H1 (cell line): ENCODE measurements around the gene NUBPL. TPM values are rescaled to one million over a fixed set of nuclear protein-coding genes. Genes with fewer than 3 reads are reported as not detected.
"Not testable (repeated sequence)": the region's sequence is repeated elsewhere in the genome, so short reads cannot be mapped to it uniquely, and the experiment has no call there.

Experiments
- CTCF ChIA-PET: fragments of 300-600 bp; sonication (Branson Sonifier 250); formaldehyde crosslinking; loops from one replicate; lab custom pipeline; 2021; ENCODE audit not compliant: partially characterized antibody; lab: Charles Lee
- POLR2A ChIA-PET: fragments of 300-600 bp; sonication (Branson Sonifier 250); formaldehyde crosslinking; loops from one replicate; lab custom pipeline; 2021; ENCODE audit warnings: inconsistent platforms; ENCODE audit not compliant: partially characterized antibody; lab: Charles Lee
- DNase-seq, 2 experiments: peaks; one replicate each; pipeline versions ENCODE4 v3.0.0 to v3.0.0-alpha.2; 2010 to 2022; ENCODE audit warnings: low spot score in 2 of 2, low read depth in 1 of 2, mixed read lengths in 1 of 2
- FAIRE-seq: peaks from 2 replicates; lab custom pipeline; 2011; peaks lifted over from hg19 to GRCh38; lab: Jason Lieb, UNC
- H2AFZ ChIP-seq: 2 replicates; pipeline ENCODE4 v1.8.1; 2012; ENCODE audit warnings: low read length, inconsistent platforms
- H2AK5ac ChIP-seq: 2 replicates; pipeline ENCODE4 v1.6.1; 2013; ENCODE audit warnings: low read depth, low read length
- H2BK120ac ChIP-seq: replicated peaks from 2 replicates; pipeline ENCODE3; 2013; ENCODE audit warnings: low read depth, low read length, inconsistent platforms
- H2BK12ac ChIP-seq: 2 replicates; pipeline ENCODE4 v1.6.1; 2013; ENCODE audit warnings: low read depth, low read length
- H2BK15ac ChIP-seq: 2 replicates; pipeline ENCODE4 v1.6.1; 2013; ENCODE audit warnings: low read length
- H2BK20ac ChIP-seq: 2 replicates; pipeline ENCODE4 v1.6.1; 2013; ENCODE audit warnings: low read length
- H2BK5ac ChIP-seq: 2 replicates; pipeline ENCODE4 v1.6.1; 2013; ENCODE audit warnings: low read depth, low read length
- H3K14ac ChIP-seq: 2 replicates; pipeline ENCODE4 v1.6.1; 2013; ENCODE audit warnings: inconsistent platforms; ENCODE audit not compliant: insufficient read length
- H3K18ac ChIP-seq: 2 replicates; pipeline ENCODE4 v1.6.1; 2013; ENCODE audit warnings: low read length; ENCODE audit errors: extremely low read depth
- H3K23ac ChIP-seq: 2 replicates; pipeline ENCODE4 v1.6.1; 2013; ENCODE audit warnings: inconsistent platforms; ENCODE audit not compliant: insufficient read length
- H3K23me2 ChIP-seq: 2 replicates; pipeline ENCODE4 v1.6.1; 2013; ENCODE audit warnings: low read depth, low read length
- H3K27ac ChIP-seq: 2 replicates; pipeline ENCODE4 v1.6.1; 2011; ENCODE audit warnings: low read depth, low read length, inconsistent platforms
- H3K27me3 ChIP-seq, 4 experiments: replicated peaks in 1 of 4; 1 replicate in 1 of 4; 2 replicates in 3 of 4; pipeline versions ENCODE4 v1.6.1 to v1.8.1; 2011 to 2013; ENCODE audit warnings: low read length in 3 of 4, mild to moderate bottlenecking in 3 of 4, inconsistent platforms in 2 of 4, mixed read lengths in 2 of 4, moderate library complexity in 1 of 4; ENCODE audit not compliant: control insufficient read depth in 3 of 4, insufficient read depth in 3 of 4; ENCODE audit errors: extremely low read depth in 1 of 4
- H3K36me3 ChIP-seq, 4 experiments: 2 replicates each; pipeline versions ENCODE4 v1.6.1 to v1.8.1; 2011 to 2013; ENCODE audit warnings: mild to moderate bottlenecking in 4 of 4, low read length in 3 of 4, moderate library complexity in 2 of 4, control low read depth in 1 of 4, inconsistent platforms in 1 of 4; ENCODE audit not compliant: insufficient read depth in 4 of 4, control insufficient read depth in 2 of 4
- H3K4ac ChIP-seq: replicated peaks from 2 replicates; pipeline ENCODE3; 2013; ENCODE audit warnings: low read length, low read depth, mixed read lengths, inconsistent platforms; ENCODE audit not compliant: insufficient read length
- H3K4me1 ChIP-seq, 4 experiments: replicated peaks in 1 of 4; 1 replicate in 1 of 4; 2 replicates in 3 of 4; pipeline versions ENCODE4 v1.6.1 to v1.8.1; 2011 to 2013; ENCODE audit warnings: low read length in 3 of 4, inconsistent platforms in 2 of 4, mixed read lengths in 1 of 4; ENCODE audit not compliant: insufficient read depth in 4 of 4, control insufficient read depth in 3 of 4
- H3K4me2 ChIP-seq, 2 experiments: 2 replicates each; pipeline versions ENCODE4 v1.6.1 to v1.8.1; 2011 to 2013; ENCODE audit warnings: low read depth in 2 of 2, low read length in 2 of 2, control low read depth in 1 of 2, inconsistent platforms in 1 of 2, mild to moderate bottlenecking in 1 of 2; ENCODE audit not compliant: insufficient read depth in 1 of 2
- H3K4me3 ChIP-seq, 4 experiments: fragments of 200-600, 300-600 bp in 1 of 4; sonication (generic), shearing (Covaris generic), sonication (Bioruptor Twin) in 1 of 4; 2 replicates each; pipeline versions ENCODE4 v1.5.1 to v1.8.1; 2011 to 2016; ENCODE audit warnings: low read length in 4 of 4, low read depth in 3 of 4, control low read depth in 2 of 4, inconsistent platforms in 2 of 4, mild to moderate bottlenecking in 2 of 4, mixed read lengths in 1 of 4, moderate library complexity in 1 of 4; ENCODE audit not compliant: insufficient read depth in 2 of 4; ENCODE audit errors: extremely low read depth in 1 of 4
- H3K56ac ChIP-seq: replicated peaks from 2 replicates; pipeline ENCODE3; 2013; ENCODE audit warnings: low read depth, mild to moderate bottlenecking, mixed read lengths, low read length, inconsistent platforms; ENCODE audit not compliant: insufficient read length
- H3K79me1 ChIP-seq: 2 replicates; pipeline ENCODE4 v1.6.1; 2013; ENCODE audit warnings: low read depth, low read length, control low read depth
- H3K79me2 ChIP-seq, 2 experiments: 2 replicates each; pipeline versions ENCODE4 v1.6.1 to v1.8.1; 2012 to 2013; ENCODE audit warnings: low read length in 2 of 2, mild to moderate bottlenecking in 2 of 2, inconsistent platforms in 1 of 2; ENCODE audit not compliant: insufficient read depth in 2 of 2, control insufficient read depth in 1 of 2
- H3K9ac ChIP-seq, 4 experiments: replicated peaks in 1 of 4; 1 replicate in 1 of 4; 2 replicates in 3 of 4; pipeline versions ENCODE4 v1.6.1 to v1.8.1; 2011 to 2013; ENCODE audit warnings: low read depth in 3 of 4, low read length in 3 of 4, control low read depth in 2 of 4, mild to moderate bottlenecking in 2 of 4, moderate library complexity in 2 of 4, inconsistent platforms in 1 of 4; ENCODE audit errors: extremely low read depth in 1 of 4
- H3K9me3 ChIP-seq, 2 experiments: 2 replicates each; pipeline versions ENCODE4 v1.6.1 to v1.8.1; 2012 to 2013; ENCODE audit warnings: mild to moderate bottlenecking in 2 of 2, moderate library complexity in 2 of 2, control low read depth in 1 of 2, inconsistent platforms in 1 of 2, low read depth in 1 of 2, low read length in 1 of 2, mixed read lengths in 1 of 2; ENCODE audit not compliant: insufficient read depth in 2 of 2
- H4K20me1 ChIP-seq, 2 experiments: replicated peaks in 1 of 2; 2 replicates each; pipeline versions ENCODE3 to v1.8.1; 2011 to 2013; ENCODE audit warnings: inconsistent platforms in 2 of 2, low read length in 2 of 2, mild to moderate bottlenecking in 1 of 2; ENCODE audit not compliant: insufficient read depth in 2 of 2, control insufficient read depth in 1 of 2
- H4K5ac ChIP-seq: 2 replicates; pipeline ENCODE4 v1.6.1; 2013; ENCODE audit warnings: low read length, low read depth, mixed read lengths, inconsistent platforms; ENCODE audit not compliant: insufficient read length
- H4K8ac ChIP-seq: 2 replicates; pipeline ENCODE4 v1.8.0; 2013; ENCODE audit warnings: mild to moderate bottlenecking, moderate library complexity, low read length, inconsistent platforms; ENCODE audit not compliant: insufficient read depth; ENCODE audit errors: extremely low read depth
- H4K91ac ChIP-seq: replicated peaks from 2 replicates; pipeline ENCODE3; 2013; ENCODE audit warnings: low read length, mixed read lengths, inconsistent platforms; ENCODE audit not compliant: insufficient read length
- WGBS, 2 experiments: shearing (Covaris generic) in 1 of 2; methylation state at CpG; one replicate each; pipeline versions ENCODE4 v1.1.6 to v1.1.7; 2013 to 2015; ENCODE audit warnings: low lambda C conversion rate in 2 of 2, mixed read lengths in 2 of 2, inconsistent platforms in 1 of 2, low coverage in 1 of 2, missing lambda C conversion rate in 1 of 2; ENCODE audit not compliant: insufficient replicate concordance in 2 of 2, insufficient coverage in 1 of 2, insufficient read length in 1 of 2; ENCODE audit errors: extremely low coverage in 1 of 2, missing lambda C conversion rate in 1 of 2; 5-methylcytosine and 5-hydroxymethylcytosine counted together
- polyA plus RNA-seq, 7 experiments: library from polyadenylated mRNA; depleted of rRNA in 3 of 7; stranded (reverse) in 5 of 7; unstranded in 2 of 7; fragments of >200 nt in 5 of 7; fragments of 200-250 nt in 2 of 7; gene quantifications; 1 replicate in 5 of 7; 2 replicates in 1 of 7; 4 replicates in 1 of 7; pipeline versions ENCODE4 v1.2.1 to v1.2.3, GENCODE V29; 2011 to 2013; ENCODE audit warnings: missing spikeins in 2 of 7, mixed read lengths in 2 of 7
- total RNA-seq: library from RNA; stranded (reverse); fragmentation: NEBNext Ultra II Directional; extraction: Animal tissue kit (Norgen Biotek cat#: 25700); gene quantifications from 2 replicates; pipeline ENCODE4 v1.2.1, GENCODE V29; 2021

The NUBPL gene
- total and polyA plus RNA-seq, 2 of the 8 experiments (the other 6 are each of a cell fraction or from before 2014, with no cell fraction given), result 1.6 to 6.8 TPM

DNA sequence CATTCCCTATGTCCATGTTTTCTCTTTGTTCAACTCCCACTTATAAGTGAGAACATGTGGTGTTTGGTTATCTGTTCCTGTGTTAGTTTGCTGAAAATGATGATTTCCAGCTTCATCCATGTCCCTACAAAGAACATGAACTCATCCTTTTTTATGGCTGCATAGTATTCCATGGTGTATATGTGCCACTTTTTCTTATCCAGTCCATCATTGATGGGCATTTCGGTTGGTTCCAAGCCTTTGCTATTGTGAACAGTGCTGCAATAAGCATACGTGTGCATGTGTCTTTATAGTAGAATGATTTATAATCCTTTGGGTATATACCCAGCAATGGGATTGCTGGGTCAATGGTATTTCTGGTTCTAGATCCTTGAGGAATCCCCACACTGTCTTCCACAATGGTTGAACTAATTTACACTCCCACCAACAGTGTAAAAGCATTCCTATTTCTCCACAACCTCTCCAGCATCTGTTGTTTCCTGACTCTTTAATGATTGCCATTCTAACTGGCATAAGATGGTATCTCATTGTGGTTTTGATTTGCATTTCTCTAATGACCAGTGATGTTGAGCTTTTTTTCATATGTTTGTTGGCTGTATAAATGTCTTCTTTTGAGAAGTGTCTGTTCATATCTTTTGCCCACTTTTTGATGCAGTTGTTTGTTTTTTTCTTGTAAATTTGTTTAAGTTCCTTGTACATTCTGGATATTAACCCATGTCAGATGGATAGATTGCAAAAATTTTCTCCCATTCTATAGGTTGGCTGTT, 252.7 kb downstream of the NUBPL start:
- H3K9ac ChIP-seq, H4K20me1 ChIP-seq, FAIRE-seq, H3K36me3 ChIP-seq, H2BK12ac ChIP-seq, H4K91ac ChIP-seq, H3K79me2 ChIP-seq, H3K79me1 ChIP-seq, H3K27ac ChIP-seq, H2BK120ac ChIP-seq, H4K8ac ChIP-seq, H2AFZ ChIP-seq, CTCF ChIA-PET, H3K56ac ChIP-seq, H3K4me1 ChIP-seq, POLR2A ChIA-PET, H3K4me3 ChIP-seq, DNase-seq, H3K4ac ChIP-seq, H2BK20ac ChIP-seq, H2BK15ac ChIP-seq, H2BK5ac ChIP-seq, H3K23ac ChIP-seq, H3K18ac ChIP-seq, H3K14ac ChIP-seq, H3K23me2 ChIP-seq, H3K4me2 ChIP-seq, H4K5ac ChIP-seq, H2AK5ac ChIP-seq, H3K9me3 ChIP-seq, H3K27me3 ChIP-seq: not testable (repeated sequence)
- WGBS, 2 experiments, result 85% methylated on average over 2 of the region's 2 CpGs; no CpG with 5 or more reads in 1 of the 2 experiments
